Endodermal cell (in vitro differentiated cells): ENCODE results near the gene COL9A3. TPM values are rescaled to one million over a fixed set of nuclear protein-coding genes. Genes with fewer than 3 reads are reported as not detected.

Source experiments
- DNase-seq: peaks from one replicate; pipeline ENCODE4 v3.0.0-alpha.2; 2017
- H3K27ac ChIP-seq: 2 replicates; pipeline ENCODE4 v1.5.1; 2013; ENCODE audit warnings: mild to moderate bottlenecking, low read depth, low read length, moderate library complexity
- H3K27me3 ChIP-seq: 2 replicates; pipeline ENCODE4 v1.6.1; 2013; ENCODE audit warnings: mild to moderate bottlenecking, low read length, moderate library complexity; ENCODE audit not compliant: insufficient read depth, control insufficient read depth, poor library complexity, severe bottlenecking
- H3K36me3 ChIP-seq: 2 replicates; pipeline ENCODE4 v1.7.0; 2013; ENCODE audit warnings: mild to moderate bottlenecking, low read length, moderate library complexity; ENCODE audit not compliant: control insufficient read depth, insufficient read depth
- H3K4me1 ChIP-seq: one replicate; pipeline ENCODE4 v1.7.0; 2013; ENCODE audit warnings: low read length; ENCODE audit not compliant: control insufficient read depth, insufficient read depth
- H3K4me3 ChIP-seq: 2 replicates; pipeline ENCODE4 v1.5.1; 2013; ENCODE audit warnings: mild to moderate bottlenecking, low read length, moderate library complexity
- H3K9ac ChIP-seq: 2 replicates; pipeline ENCODE4 v1.6.1; 2013; ENCODE audit warnings: mild to moderate bottlenecking, low read length, moderate library complexity; ENCODE audit not compliant: poor library complexity, severe bottlenecking; ENCODE audit errors: extremely low read depth
- H3K9me3 ChIP-seq: 2 replicates; pipeline ENCODE4 v1.6.1; 2013; ENCODE audit warnings: mild to moderate bottlenecking, low read length, moderate library complexity; ENCODE audit not compliant: control insufficient read depth
- H3K27ac Mint-ChIP-seq: 2 replicates; pipeline ENCODE4 v1.8.0; 2020; ENCODE audit warnings: mixed read lengths
- H3K27me3 Mint-ChIP-seq: 2 replicates; pipeline ENCODE4 v1.8.0; 2021; ENCODE audit warnings: mild to moderate bottlenecking, mixed read lengths; ENCODE audit not compliant: insufficient read depth
- H3K36me3 Mint-ChIP-seq: 2 replicates; pipeline ENCODE4 v1.8.0; 2020; ENCODE audit warnings: low read depth, mixed read lengths
- H3K4me1 Mint-ChIP-seq: 2 replicates; pipeline ENCODE4 v1.8.0; 2020; ENCODE audit warnings: mixed read lengths
- H3K4me3 Mint-ChIP-seq: 2 replicates; pipeline ENCODE4 v1.8.0; 2020; ENCODE audit warnings: mild to moderate bottlenecking, moderate library complexity, mixed read lengths
- H3K9me3 Mint-ChIP-seq: 2 replicates; pipeline ENCODE4 v1.8.0; 2020; ENCODE audit warnings: mild to moderate bottlenecking, mixed read lengths
- CTCF ChIP-seq: fragments of 200-600 bp; sonication (generic); conservative IDR thresholded peaks from 2 replicates; pipeline ENCODE4 v1.5.0; 2021; ENCODE audit warnings: antibody characterized with exemption, mild to moderate bottlenecking
- WGBS, 2 experiments: methylation state at CpG; one replicate each; pipeline versions ENCODE4 v1.1.5 to v1.1.7; 2013; ENCODE audit warnings: missing lambda C conversion rate in 2 of 2, mixed read lengths in 1 of 2; ENCODE audit not compliant: insufficient coverage in 1 of 2, insufficient read length in 1 of 2; 5-methylcytosine and 5-hydroxymethylcytosine counted together
- total RNA-seq, 2 donors: library from RNA; stranded (reverse); fragmentation: NEBNext Ultra II Directional in 1 of 2; extraction: Animal tissue kit (Norgen Biotek cat#: 25700) in 1 of 2; gene quantifications; 2 replicates in 1 of 2; 3 replicates in 1 of 2; pipeline ENCODE4 v1.2.1, GENCODE V29; 2021

Gene COL9A3
- total RNA-seq, 2 donors from 2014 or later: 48.9 to 133 TPM

GRCh38 chr20:62772990-62773844, 43.6 kb upstream of the COL9A3 start:
- Mint-ChIP-seq H3K9me3 (no peaks in the 10 kb centered on the region), H3K27me3 (no peaks in the 10 kb centered on the region), H3K4me1 (no peaks in the 10 kb centered on the region), H3K4me3 (no peak overlapping the region), H3K27ac (no peak overlapping the region), H3K36me3 (no peaks in the 10 kb centered on the region)
- WGBS, 2 experiments: 83 to 84% methylated on average over 14 to 19 of the region's 19 CpGs
- H3K9ac ChIP-seq: no peak overlapping the region
- H3K36me3 ChIP-seq: no peaks in the 10 kb centered on the region
- no peaks in the 10 kb centered on the region for H3K4me1 ChIP-seq
- DNase-seq: no peak
- no peaks in the 10 kb centered on the region for H3K27me3 ChIP-seq
- TF ChIP-seq CTCF: no peak
- no peaks in the 10 kb centered on the region for H3K9me3 ChIP-seq
- peak overlapping the region; percentile 96 for H3K27ac ChIP-seq
- no peak overlapping the region for H3K4me3 ChIP-seq

DNA sequence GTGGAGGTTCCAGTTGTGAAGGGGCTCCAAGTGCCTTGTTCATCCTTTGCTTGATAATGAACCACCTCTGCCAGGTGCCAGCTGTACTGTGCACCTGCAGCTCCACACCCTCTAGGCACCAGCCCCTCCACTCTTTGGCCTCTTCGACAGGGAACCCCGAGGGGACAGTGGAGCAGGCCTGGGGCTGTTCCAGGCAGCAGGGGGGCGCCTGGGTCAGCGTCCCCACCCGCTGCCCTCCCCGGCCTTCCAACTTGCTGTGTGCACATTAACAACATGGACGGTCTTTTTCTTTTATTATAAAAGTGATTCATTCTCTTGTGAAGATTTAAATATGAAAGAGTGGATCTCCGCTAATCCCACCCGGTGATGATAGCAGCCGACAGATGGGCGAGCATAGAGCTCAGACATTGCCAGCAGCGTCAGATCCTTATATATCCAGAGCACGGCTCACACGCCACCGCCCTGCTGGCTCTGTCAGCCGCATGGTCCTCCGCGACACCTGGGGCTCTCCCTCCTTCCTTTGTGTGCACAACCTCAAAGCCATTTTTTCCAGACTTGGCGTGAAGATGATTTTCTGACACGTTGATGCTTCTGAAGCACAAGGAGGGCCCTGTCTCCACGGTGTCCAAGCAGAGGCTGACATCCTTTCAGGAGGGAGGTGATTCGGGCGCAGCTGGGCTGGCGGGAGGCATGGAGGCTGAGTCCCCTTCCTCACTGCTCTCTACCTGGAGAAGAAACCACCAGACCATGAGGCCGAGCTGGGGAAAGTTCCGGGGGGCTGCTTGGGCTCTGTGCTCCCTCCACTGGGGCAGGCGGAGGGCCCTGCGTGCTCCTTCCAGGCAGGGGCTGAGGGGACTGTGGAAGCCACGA, 42.8 kb upstream of the COL9A3 start:
- Histone ChIP-seq H3K27ac (peak overlapping the region; percentile 96), H3K36me3 (no peaks in the 10 kb centered on the region), H3K9me3 (no peaks in the 10 kb centered on the region), H3K9ac (no peak overlapping the region), H3K27me3 (no peaks in the 10 kb centered on the region), H3K4me3 (no peak overlapping the region), H3K4me1 (no peaks in the 10 kb centered on the region)
- Mint-ChIP-seq H3K4me3 (no peak overlapping the region), H3K9me3 (peaks cover 2% of the 10 kb centered on the region), H3K27ac (no peak overlapping the region), H3K27me3 (no peaks in the 10 kb centered on the region), H3K4me1 (no peaks in the 10 kb centered on the region), H3K36me3 (no peaks in the 10 kb centered on the region)
- 89 to 90% methylated on average over 24 to 29 of the region's 29 CpGs for WGBS, 2 experiments
- DNase-seq: no peak
- no peak for TF ChIP-seq CTCF

GRCh38 chr20:62774762-62775161, 42.1 kb upstream of the COL9A3 start:
- H3K9me3 Mint-ChIP-seq: peaks cover 2% of the 10 kb centered on the region
- WGBS, 2 experiments: 89 to 95% methylated on average over 6 to 8 of the region's 8 CpGs
- no peak overlapping the region for H3K4me3 Mint-ChIP-seq
- no peaks in the 10 kb centered on the region for H3K27me3 ChIP-seq
- no peaks in the 10 kb centered on the region for H3K4me1 ChIP-seq
- H3K27ac ChIP-seq: peak overlapping the region; percentile 96
- H3K36me3 ChIP-seq: no peaks in the 10 kb centered on the region
- H3K9ac ChIP-seq: no peak overlapping the region
- H3K4me1 Mint-ChIP-seq: no peaks in the 10 kb centered on the region
- no peaks in the 10 kb centered on the region for H3K9me3 ChIP-seq
- H3K4me3 ChIP-seq: no peak overlapping the region
- H3K27ac Mint-ChIP-seq: no peak overlapping the region
- no peaks in the 10 kb centered on the region for H3K27me3 Mint-ChIP-seq
- no peak for DNase-seq
- TF ChIP-seq CTCF: no peak
- H3K36me3 Mint-ChIP-seq: no peaks in the 10 kb centered on the region
